ENCODE results near the gene PUM2.

The PUM2 gene

DNA sequence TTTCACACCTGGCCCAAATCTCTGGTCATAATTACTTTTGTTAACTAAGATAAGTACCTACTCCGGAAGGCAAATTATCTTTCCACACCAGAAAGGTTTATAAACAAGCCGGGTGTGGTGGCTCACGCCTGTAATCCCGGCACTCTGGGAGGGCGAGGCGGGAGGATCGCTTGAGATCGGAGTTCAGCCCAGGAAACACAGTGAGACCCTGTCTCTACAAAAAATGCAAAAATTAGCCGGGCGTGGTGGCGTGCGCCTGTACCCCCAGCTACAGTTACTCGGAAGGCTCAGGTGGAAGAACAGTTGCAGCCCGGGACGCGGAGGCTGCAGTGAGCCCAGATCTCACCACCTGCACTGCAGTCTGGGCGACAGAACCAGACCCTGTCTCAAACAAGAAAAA is 2.1 kb downstream of the PUM2 start:
- no peak for FAIRE-seq
- no peak for DNase-seq (ENCODE audit: insufficient read length, low spot score)

DNA sequence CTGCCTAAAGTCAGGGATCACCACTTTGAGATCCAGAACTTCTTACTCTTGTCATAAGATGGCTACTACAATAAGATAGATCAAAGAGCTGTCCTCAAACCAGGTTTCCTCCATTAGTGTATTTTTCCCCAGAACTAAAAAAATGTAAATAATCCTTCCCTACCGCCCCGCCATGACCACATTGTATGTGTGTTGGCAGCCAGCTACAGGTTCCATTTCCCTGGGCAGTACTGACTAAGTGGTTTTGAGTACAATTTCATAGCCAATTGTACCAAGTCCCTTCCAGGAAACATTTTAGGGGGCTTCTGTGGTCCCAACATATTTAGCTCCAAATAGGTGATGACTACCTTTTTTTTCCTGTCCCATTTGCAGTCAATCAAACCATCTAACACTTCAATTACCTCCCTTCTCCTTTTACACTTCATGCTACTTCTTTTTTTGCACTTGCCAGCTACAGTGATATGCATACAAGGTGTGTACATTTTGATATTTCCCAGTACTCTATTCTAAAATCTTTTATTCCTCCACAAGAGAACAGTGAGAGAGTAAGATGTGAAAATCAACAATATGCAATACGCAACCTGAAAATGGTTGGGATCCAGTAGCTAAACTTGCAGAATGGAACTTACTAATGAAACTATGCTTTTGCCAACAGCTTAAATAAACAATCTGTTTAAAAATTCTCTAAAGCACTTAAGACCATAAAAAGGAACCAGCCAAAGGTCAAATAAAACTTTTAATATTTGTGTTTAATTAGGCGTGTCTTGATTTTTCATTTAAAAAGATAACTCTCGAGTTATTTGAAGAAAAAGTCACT is 3.9 kb downstream of the PUM2 start:
- FAIRE-seq: no peak
- no peak for DNase-seq (ENCODE audit: insufficient read length, low spot score)

DNA sequence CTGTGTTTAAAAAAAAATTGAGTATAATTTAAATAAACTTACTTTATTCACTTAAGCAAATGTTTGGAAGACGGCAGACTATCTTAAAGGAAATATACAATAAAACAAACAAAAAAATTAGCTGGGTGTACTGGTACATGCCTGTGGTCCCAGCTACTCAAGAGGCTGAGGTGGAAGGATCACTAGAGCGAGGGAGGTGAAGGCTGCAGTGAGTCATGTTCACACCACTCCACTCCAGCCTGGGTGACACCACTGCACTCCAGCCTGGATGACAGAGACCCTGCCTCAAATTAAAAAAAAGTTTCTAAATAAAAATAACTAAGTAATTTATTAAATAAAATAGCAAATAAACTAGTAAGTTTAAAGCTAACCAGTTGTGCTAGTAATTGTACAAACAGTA is 7.5 kb downstream of the PUM2 start:
- DNase-seq (ENCODE audit: insufficient read length, low spot score) (no peak), FAIRE-seq (peak; percentile 64)

- DNase-seq (ENCODE audit: insufficient read length, low spot score) (no peak), FAIRE-seq (no peak)
These were observed 11.6 kb downstream of the PUM2 start for GRCh38 chr2:20339012-20339411.

- DNase-seq (ENCODE audit: insufficient read length, low spot score) (no peak), FAIRE-seq (peak; percentile 36)
These were observed 15.9 kb downstream of the PUM2 start for GRCh38 chr2:20334605-20335203.

- FAIRE-seq (peak; percentile 57), DNase-seq (ENCODE audit: insufficient read length, low spot score) (no peak)
These were observed 16.9 kb downstream of the PUM2 start for GRCh38 chr2:20333738-20334137.

DNA sequence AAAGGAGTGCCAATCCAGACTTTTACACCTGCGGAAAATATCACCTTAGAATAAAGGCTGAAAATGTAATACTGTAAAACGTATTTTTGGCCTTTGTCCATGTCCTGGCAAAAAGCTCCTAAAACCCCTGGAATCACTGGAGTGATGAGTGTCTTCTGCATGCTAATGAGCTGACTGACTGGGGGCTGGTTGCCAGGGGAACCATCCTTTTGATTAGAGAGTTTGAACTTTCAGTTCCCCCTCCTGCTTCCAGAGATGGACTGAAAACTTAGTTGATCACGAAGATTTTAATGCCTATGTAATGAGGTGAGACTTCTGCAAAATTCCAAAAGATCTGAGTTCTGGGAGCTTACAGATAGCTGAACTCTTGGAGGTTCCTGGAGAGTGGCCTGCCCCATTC is 20.5 kb downstream of the PUM2 start:
- FAIRE-seq (no peak), DNase-seq (ENCODE audit: insufficient read length, low spot score) (no peak)

GRCh38 chr2:20327370-20327769 is 23.3 kb downstream of the PUM2 start:
- DNase-seq (ENCODE audit: insufficient read length, low spot score) (no peak), FAIRE-seq (no peak)

DNA sequence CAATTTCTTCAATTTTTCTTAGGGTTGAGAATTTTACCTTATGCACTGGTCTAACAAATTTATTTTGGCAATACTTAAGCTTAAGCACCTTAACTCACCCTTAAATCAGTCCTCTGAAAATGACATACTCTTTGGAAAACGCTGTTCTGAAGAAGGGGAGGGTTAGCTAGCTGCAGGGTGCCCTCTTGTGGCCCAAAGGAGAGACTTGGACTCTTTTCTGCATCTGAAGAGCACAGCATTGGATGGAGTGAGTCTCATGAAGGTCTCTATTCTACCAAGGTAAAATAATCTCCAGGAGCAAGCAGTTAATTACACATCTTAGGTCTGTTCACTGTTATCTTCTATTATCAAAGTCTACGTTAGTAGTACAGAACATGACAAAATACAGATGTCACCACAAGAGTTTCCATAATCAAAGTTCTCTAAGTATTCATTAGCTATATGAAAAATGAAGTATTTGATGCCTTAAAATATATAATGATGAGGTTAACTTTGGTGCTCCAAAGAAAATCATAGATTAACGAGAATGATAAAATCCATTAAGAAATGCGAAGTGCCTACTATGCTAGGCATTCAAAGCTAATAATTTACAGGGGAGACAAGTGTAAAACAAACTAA is 24.4 kb downstream of the PUM2 start:
- no peak for FAIRE-seq
- peak; percentile 63 for DNase-seq (ENCODE audit: insufficient read length, low spot score)

- no peak for FAIRE-seq
These were observed 27.9 kb downstream of the PUM2 start for GRCh38 chr2:20322527-20323300.

GRCh38 chr2:20317690-20318089 is 33.0 kb downstream of the PUM2 start:
- FAIRE-seq (peak; percentile 52), DNase-seq (ENCODE audit: insufficient read length, low spot score) (no peak)

More at GRCh38 chr2:20322527-20323300, 27.9 kb downstream of the PUM2 start:
- DNase-seq (ENCODE audit: insufficient read length, low spot score): no peak

DNA sequence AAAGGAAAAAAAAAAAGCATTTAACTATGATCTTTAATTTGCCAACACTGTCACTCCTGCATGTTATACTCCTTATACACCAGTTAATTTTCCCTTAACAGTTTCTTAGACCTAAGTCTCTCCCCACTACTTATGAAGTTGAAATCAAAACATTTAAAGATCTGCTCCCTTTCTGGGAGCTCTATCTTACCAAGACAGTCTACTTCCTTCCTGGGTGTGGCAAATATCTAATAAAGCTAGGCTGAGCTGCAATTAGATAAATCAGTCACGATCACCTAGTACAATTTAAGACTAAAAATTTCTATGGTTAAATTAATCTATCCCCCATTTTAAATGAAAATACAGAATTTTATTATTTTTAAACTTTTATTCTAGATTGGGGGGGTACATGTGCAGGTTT is 33.4 kb downstream of the PUM2 start:
- FAIRE-seq (no peak), DNase-seq (ENCODE audit: insufficient read length, low spot score) (no peak)

DNA sequence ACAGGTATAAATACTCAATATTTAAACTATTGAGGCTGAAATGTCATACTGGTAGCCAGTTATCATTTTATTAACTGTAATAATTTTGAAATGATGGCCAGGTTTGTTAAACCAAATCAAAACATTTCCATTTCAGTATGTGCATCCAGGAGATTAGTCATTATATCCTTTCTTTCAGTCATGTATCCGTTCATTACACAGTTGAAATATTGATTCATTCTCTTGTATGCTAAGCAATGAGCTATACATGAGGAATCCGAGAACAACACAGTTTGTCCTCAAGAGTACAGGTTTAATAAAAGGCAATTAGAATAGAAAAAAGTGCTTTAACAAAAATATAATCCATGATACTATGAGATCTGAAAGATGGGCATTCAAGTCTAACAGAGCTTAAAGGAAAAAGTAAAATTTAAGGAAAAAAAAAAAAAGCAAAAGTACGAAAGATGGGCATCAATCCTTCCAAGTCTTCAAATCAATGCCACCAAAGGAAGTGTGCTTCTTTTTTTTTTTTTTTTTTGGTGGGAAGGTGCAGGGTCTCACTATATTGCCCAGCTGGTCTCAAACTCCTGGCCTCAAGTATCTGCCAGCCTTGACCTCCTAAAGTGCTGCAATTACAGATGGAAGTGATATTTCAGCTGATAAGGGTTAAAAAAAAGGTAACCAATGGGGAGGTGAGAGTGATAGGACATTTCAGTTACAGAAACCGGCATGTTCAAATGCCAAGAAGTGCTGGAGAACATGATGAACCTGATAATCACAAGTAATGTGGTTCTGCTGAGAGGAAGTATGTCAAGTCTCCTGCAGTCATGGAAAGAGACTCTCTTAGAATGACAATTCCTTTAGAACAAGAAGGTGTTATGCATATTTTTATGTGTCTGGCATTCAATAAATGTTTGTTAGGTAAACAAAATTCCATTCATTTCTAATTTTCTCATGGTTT is 35.8 kb downstream of the PUM2 start:
- FAIRE-seq (no peak), DNase-seq (ENCODE audit: insufficient read length, low spot score) (no peak)

DNA sequence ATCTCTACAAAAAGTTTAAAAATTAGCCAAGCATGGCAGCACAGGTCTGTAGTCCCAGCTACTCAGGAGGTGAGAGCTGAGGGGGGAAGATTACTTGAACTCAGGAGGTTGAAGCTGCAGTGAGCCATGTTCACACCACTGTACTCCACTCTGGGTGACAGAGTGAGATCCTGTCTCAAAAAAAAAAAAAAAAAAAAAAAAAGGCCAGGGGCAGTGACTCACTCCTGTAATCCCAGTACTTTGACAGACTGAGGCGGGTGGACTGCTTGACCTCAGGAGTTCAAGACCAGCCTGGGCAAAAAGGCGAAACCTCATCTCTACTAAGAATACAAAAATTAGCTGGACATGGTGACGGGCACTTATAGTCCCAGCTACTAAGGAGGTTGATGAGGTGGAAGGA is 37.0 kb downstream of the PUM2 start:
- FAIRE-seq (no peak), DNase-seq (ENCODE audit: insufficient read length, low spot score) (no peak)

DNA sequence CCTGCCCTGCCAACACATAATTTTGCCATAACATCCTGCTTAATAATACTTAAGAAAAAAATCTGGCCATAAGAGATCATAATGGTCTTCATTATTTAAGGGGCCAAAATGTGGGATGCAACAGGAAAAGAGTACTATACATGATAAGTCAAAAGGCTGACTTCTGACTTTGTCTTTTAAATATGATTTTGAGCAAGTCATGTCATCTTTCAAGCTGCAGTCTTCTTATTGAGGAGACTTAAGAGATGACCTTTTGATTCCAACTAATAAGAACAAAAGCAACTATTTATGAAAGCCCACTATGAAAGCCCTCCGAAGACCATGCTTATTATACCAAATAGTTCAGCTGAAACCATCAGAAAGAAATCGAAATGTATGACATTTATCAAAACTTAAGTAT is 41.6 kb downstream of the PUM2 start:
- no peak for DNase-seq (ENCODE audit: insufficient read length, low spot score)
- FAIRE-seq: no peak

DNA sequence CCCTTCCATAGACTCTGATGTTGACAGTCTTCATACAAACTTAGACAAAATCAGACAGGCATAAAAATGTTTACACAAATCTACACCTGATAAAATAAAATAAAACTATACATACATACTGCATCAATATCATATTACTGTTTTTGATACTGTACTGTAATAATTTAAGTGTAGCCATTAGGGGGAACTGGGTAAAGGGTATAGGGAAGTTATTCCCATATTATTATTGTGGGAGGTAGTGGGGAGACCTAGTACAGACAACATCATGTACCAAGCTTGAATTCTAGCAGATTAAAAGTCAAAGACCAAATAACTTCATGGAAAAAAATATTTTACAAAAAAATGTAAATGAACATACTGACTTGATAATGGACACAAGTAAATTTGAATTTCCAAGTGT is 43.3 kb downstream of the PUM2 start:
- no peak for DNase-seq (ENCODE audit: insufficient read length, low spot score)
- no peak for FAIRE-seq

GRCh38 chr2:20304411-20304810 is 46.2 kb downstream of the PUM2 start:
- FAIRE-seq (peak; percentile 71), DNase-seq (ENCODE audit: insufficient read length, low spot score) (peak; percentile 35)

DNA sequence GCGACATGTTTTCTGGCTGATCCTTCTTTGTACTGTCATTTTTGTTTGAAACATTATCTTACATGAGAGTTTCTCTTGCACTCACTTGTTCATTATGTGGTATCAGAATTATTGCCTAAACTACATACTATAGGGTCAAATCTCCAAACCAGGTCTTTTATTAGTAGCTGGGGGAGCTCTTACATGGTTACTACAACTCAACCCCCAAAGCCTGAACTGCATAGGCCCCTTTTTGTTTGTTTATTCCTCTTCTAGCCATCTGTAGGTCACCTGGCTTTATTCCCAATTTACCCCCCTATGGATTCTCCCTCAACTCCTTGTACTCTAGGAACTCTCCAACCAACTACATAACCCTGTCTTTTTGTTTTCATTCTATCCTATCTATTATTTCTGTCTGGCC is 46.7 kb downstream of the PUM2 start:
- FAIRE-seq (no peak), DNase-seq (ENCODE audit: insufficient read length, low spot score) (no peak)

- DNase-seq (ENCODE audit: insufficient read length, low spot score): no peak
These were observed 48.6 kb downstream of the PUM2 start for GRCh38 chr2:20302019-20302418.

DNA sequence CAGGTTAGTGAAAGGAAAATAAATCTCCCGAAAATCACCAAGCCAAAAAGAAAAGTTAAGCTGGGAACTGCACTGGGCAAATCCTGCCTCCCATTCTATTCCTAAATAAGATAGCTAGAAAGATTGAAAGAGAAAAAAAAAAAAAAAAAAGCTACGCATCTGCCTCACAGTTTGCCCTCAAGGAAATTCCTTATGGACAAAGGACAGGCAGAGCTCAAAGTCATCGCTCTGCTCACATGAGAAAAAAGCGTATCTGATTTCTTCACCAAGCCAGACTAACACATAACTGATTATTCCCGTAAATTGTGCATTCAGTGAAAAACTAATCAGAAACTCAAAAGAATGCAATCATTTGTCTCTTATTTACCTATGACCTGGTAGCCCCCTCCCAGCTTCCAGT is 50.0 kb downstream of the PUM2 start:
- no peak for FAIRE-seq

More at GRCh38 chr2:20302019-20302418, 48.6 kb downstream of the PUM2 start:
- no peak for FAIRE-seq

More for the DNA sequence above, 50.0 kb downstream of the PUM2 start:
- DNase-seq (ENCODE audit: insufficient read length, low spot score): no peak
